Suprapubic skin (tissue), 4 donors: ENCODE measurements around the gene ZNF146. TPM values are rescaled to one million over a fixed set of nuclear protein-coding genes. Genes with fewer than 3 reads are reported as not detected.
A peak's percentile ranks its signal among the peaks of the same experiment; 100 is the strongest.
"Not testable (repeated sequence)": the region's sequence is repeated elsewhere in the genome, so short reads cannot be mapped to it uniquely, and the experiment has no call there.

Experiments used
- DNase-seq, 2 donors: peaks; one replicate each; pipeline ENCODE4 v3.0.0-alpha.2; 2019; ENCODE audit warnings: low spot score in 2 of 2
- H3K27ac ChIP-seq: fragments of 200-600 bp; sonication (generic); one replicate; pipeline ENCODE4 v1.5.1; 2019
- H3K27me3 ChIP-seq: fragments of 200-600 bp; sonication (generic); one replicate; pipeline ENCODE4 v1.5.1; 2019
- H3K36me3 ChIP-seq: fragments of 200-600 bp; sonication (generic); one replicate; pipeline ENCODE4 v1.5.1; 2019
- H3K4me1 ChIP-seq: fragments of 200-600 bp; sonication (generic); one replicate; pipeline ENCODE4 v1.5.1; 2019
- H3K4me3 ChIP-seq: fragments of 200-600 bp; sonication (generic); one replicate; pipeline ENCODE4 v1.5.1; 2019; ENCODE audit warnings: mild to moderate bottlenecking
- H3K9me3 ChIP-seq: fragments of 200-600 bp; sonication (generic); one replicate; pipeline ENCODE4 v1.5.1; 2019
- EP300 ChIP-seq: sonication (generic); formaldehyde crosslinking; IDR thresholded peaks from one replicate; pipeline ENCODE4 v1.6.1; 2017; ENCODE audit warnings: antibody characterized with exemption
- POLR2A ChIP-seq, 2 donors: fragments of 450-650 bp; IDR thresholded peaks; one replicate each; pipeline ENCODE4 v1.6.1; 2017; ENCODE audit warnings: antibody characterized with exemption in 2 of 2, mild to moderate bottlenecking in 2 of 2, moderate library complexity in 2 of 2
- POLR2AphosphoS5 ChIP-seq, 3 donors: sonication (generic); formaldehyde crosslinking; IDR thresholded peaks; one replicate each; pipeline ENCODE4 v1.6.1; 2017; ENCODE audit warnings: antibody characterized with exemption in 3 of 3
- WGBS: methylation state at CpG from one replicate; pipeline ENCODE4 v1.1.5; 2018; 5-methylcytosine and 5-hydroxymethylcytosine counted together
- total RNA-seq, 4 donors: library from RNA; depleted of rRNA; stranded (reverse); fragments of >200 nt; gene quantifications; one replicate each; pipeline ENCODE4 v1.1.0, GENCODE V29; 2016
- TF ChIP-seq, protein P1 (sequence below), 2 donors: fragments of 200-600 bp in 1 of 2; fragments of 450-650 bp in 1 of 2; sonication (generic) in 1 of 2; IDR thresholded peaks; one replicate each; pipeline ENCODE4 v1.5.1; 2016 to 2019; ENCODE audit warnings: antibody characterized with exemption in 2 of 2, mild to moderate bottlenecking in 1 of 2, moderate library complexity in 1 of 2

ZNF146 gene
- 10 to 100 TPM; 60.2 to 70.4 (median 64.3) TPM for total RNA-seq

DNA sequence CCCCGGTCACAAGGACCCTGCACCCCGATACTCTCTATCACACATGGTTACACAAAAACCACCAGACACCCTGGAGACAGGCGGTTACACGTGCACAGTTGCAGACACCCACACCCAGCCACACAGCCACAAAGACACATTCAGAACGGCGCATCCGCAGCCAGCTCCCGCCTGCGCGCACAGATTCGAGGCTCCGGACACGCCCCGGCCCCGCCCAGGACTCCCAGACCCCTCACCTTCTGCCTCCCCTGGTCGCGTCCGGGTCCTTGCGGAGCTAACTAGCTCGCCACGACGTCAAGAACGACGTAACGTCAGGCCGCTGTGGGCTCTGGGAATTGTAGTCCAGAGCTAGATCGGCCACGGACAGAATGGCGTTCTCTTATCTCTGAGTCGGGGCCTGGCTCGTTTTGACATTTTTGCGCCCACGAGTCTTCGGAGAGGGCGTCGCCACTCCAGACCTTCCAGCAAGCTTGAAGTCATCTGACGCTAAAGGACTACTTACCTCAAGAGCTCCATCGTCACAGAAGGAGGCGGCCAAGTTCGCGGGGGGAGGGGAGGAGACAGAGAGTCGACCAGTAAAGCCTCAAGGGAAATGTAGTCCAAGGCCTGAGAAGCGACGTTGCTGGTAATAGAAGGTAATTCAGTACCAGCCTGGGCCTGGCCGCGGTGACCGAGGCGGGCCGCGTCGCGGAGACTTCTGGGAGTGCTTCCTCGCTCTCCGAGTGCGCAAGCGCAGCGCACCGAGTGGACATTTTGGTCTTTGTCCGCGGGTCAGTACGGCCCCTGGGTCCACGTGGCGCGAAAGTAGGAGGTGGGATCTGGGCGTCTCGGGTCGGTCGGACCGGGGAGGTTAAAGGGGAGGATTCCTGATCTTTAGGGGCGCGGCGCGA is at the start of gene ZNF146, which contains the start of gene ZNF565:
Gene ZNF146 (plus strand): TSS at position 721 of the 890 bp plus-strand sequence. CDS start 21,335 bp downstream, outside the sequence.
Gene ZNF565 (minus strand): TSS at position 280 of the 890 bp plus-strand sequence. CDS start 12,680 bp downstream, outside the sequence.
- no peaks in the 10 kb centered on the region for H3K27me3 ChIP-seq
- peak within 1 kb of the TSS; percentile 75 for H3K4me3 ChIP-seq
- peak; percentile 97 to 98 for DNase-seq
- H3K9me3 ChIP-seq = no peaks in the 10 kb centered on the region
- H3K36me3 ChIP-seq = peaks cover 3% of the 10 kb centered on the region
- peak within 1 kb of the TSS; percentile 92 for H3K27ac ChIP-seq
- H3K4me1 ChIP-seq = peaks cover 24% of the 10 kb centered on the region
- WGBS = 0% methylated on average over 29 of the region's 73 CpGs
- TF ChIP-seq POLR2A (IDR thresholded peaks at IDR 0.05) = peak in 1 of 2 donors; percentile 83
- TF ChIP-seq, protein P1, sequence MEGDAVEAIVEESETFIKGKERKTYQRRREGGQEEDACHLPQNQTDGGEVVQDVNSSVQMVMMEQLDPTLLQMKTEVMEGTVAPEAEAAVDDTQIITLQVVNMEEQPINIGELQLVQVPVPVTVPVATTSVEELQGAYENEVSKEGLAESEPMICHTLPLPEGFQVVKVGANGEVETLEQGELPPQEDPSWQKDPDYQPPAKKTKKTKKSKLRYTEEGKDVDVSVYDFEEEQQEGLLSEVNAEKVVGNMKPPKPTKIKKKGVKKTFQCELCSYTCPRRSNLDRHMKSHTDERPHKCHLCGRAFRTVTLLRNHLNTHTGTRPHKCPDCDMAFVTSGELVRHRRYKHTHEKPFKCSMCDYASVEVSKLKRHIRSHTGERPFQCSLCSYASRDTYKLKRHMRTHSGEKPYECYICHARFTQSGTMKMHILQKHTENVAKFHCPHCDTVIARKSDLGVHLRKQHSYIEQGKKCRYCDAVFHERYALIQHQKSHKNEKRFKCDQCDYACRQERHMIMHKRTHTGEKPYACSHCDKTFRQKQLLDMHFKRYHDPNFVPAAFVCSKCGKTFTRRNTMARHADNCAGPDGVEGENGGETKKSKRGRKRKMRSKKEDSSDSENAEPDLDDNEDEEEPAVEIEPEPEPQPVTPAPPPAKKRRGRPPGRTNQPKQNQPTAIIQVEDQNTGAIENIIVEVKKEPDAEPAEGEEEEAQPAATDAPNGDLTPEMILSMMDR (IDR thresholded peaks at IDR 0.05) = no peak
- peak; percentile 63 to 80 (median 70) for TF ChIP-seq POLR2AphosphoS5 (IDR thresholded peaks at IDR 0.05)

DNA sequence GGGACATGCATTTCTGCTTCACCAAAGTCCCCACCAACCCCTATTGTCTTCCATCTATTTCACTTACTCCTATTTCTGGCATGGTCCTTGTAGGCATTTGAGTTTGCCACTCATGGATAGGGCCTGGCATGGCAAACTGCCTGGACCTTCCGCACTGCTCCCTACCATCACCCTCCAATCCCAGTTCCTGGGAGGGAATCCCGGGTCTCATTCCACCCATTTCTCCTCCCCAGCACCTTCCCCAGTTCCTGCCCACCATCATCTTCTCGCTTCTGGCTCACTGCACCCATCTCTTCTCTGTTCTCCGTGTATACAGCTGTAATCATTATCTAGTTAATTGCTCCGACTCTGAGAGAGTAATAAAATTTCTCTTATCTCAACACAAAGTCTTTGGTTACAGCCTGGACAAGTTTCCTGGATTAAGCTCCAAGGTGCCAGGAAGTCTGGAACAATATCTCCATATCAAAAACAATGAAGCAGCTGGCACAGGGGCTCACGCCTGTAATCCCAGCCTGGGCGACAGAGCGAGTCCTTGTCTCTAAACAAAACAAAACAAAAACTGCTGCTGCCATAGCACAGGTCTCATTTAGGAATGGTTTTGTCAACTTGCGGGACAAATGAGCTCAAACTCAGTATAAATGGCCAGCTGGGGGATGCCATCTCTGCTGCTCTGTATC is 45.7 kb upstream of the ZNF146 start:
- no peaks in the 10 kb centered on the region for H3K9me3 ChIP-seq
- no peak overlapping the region for H3K27ac ChIP-seq
- no peak for DNase-seq
- WGBS = 49% methylated on average over 9 of the region's 9 CpGs
- H3K36me3 ChIP-seq = no peaks in the 10 kb centered on the region
- peaks cover 9% of the 10 kb centered on the region for H3K4me1 ChIP-seq
- no peak overlapping the region for H3K4me3 ChIP-seq
- H3K27me3 ChIP-seq = no peaks in the 10 kb centered on the region
- no peak for TF ChIP-seq POLR2A (IDR thresholded peaks at IDR 0.05)
- TF ChIP-seq EP300 = no peak
- no peak for TF ChIP-seq POLR2AphosphoS5 (IDR thresholded peaks at IDR 0.05)
- TF ChIP-seq, protein P1 (IDR thresholded peaks at IDR 0.05) = no peak

DNA sequence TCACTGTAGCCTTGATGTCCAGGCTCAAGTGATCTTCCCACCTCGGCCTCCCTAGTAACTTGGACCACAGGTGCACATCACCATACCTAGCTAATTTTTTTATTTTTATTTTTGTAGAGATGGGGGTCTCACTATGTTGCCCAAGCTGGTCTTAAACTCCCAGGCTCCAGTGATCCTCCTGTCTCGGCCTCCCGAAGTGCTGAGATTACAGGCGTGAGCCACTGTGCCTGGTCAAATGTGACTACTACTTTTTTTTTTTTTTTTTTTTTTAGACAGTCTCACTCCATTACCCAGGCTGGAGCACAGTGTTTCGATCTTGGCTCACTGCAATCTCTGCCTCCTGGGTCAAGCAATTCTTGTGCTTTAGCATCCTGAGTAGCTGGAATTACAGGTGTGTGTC is 42.1 kb upstream of the ZNF146 start:
- no peak overlapping the region for H3K4me3 ChIP-seq

DNA sequence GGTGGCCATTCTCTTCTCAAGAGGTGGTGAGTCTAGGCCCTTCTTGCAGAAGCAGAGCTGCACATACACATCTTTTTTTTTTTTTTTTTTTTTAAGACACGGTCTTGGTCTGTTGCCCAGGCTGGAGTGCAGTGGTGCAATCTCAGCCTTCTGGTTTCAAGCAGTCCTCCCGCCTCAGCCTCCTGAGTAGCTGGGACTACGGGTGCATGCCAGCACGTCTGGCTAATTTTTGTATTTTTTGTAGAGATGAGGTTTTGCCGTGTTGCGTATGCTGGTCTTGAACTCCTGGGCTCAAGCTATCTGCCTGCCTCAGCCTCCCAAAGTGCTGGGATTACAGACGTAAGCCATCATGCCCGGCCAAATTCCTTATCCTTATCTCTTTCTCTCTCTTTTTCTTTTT is 41.1 kb upstream of the ZNF146 start:
- not testable (repeated sequence) for DNase-seq, H3K36me3 ChIP-seq, H3K27me3 ChIP-seq, H3K27ac ChIP-seq, H3K4me1 ChIP-seq, H3K9me3 ChIP-seq, H3K4me3 ChIP-seq
- 86% methylated on average over 8 of the region's 8 CpGs for WGBS

More for the DNA sequence above, 42.1 kb upstream of the ZNF146 start:
- H3K36me3 ChIP-seq = no peaks in the 10 kb centered on the region
- H3K27me3 ChIP-seq = no peaks in the 10 kb centered on the region
- 92% methylated on average over 5 of the region's 5 CpGs for WGBS
- DNase-seq = no peak
- no peaks in the 10 kb centered on the region for H3K9me3 ChIP-seq
- no peak overlapping the region for H3K27ac ChIP-seq
- TF ChIP-seq POLR2AphosphoS5 (IDR thresholded peaks at IDR 0.05) (no peak), POLR2A (IDR thresholded peaks at IDR 0.05) (no peak), EP300 (no peak)
- TF ChIP-seq, protein P1 (IDR thresholded peaks at IDR 0.05) = no peak
- H3K4me1 ChIP-seq = peaks cover 9% of the 10 kb centered on the region

DNA sequence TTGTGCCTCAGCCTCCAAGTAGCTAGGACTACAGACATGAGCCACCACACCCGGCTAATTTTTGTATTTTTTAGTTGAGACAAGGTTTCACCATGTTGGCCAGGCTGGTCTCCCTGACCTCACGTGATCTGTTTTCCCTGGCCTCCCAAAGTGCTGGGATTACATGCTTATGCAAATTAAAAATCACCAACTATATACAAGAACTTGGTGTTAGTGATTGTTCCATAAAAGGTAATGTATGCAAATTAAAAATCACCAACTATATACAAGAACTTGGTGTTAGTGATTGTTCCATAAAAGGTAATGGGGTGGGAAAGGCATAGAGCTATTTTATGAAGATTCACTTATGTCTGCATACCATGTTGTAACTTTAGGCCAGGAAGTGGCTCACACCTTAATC is 35.8 kb upstream of the ZNF146 start:
- not testable (repeated sequence) for H3K27ac ChIP-seq
- peaks cover 12% of the 10 kb centered on the region for H3K36me3 ChIP-seq
- 64% methylated on average over 2 of the region's 2 CpGs for WGBS

DNA sequence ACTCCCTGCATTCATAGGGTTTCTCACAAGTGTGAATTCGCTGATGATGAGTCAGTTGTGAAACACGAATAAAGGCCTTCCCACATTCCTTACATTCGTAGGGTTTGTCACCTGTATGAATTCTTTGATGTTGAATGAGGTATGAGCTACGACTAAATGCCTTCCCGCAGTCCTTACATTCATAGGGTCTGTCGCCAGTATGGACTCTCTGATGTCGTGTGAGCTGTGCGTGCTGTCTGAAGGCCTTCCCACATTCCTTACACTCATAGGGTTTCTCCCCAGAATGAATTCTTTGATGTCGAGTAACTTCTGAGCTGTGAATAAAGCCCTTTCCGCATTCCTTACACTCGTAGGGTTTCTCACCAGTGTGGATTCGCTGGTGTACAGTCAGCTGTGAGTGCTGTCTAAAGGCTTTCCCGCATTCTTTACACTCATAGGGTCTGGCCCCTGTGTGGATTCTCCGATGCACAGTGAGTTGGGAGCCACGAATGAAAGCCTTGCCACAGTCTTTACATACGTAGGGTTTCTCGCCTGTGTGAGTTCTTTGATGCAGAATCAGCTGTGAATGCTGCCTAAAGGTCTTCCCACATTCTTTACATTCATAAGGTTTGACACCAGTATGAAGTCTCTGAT is 32.2 kb upstream of the ZNF146 start:
- Histone ChIP-seq H3K4me3 (no peak overlapping the region), H3K27me3 (no peaks in the 10 kb centered on the region), H3K4me1 (no peaks in the 10 kb centered on the region), H3K36me3 (peaks cover 12% of the 10 kb centered on the region), H3K9me3 (no peaks in the 10 kb centered on the region), H3K27ac (no peak overlapping the region)
- TF ChIP-seq, protein P1 (IDR thresholded peaks at IDR 0.05) = no peak
- TF ChIP-seq EP300 (no peak), POLR2A (IDR thresholded peaks at IDR 0.05) (no peak), POLR2AphosphoS5 (IDR thresholded peaks at IDR 0.05) (no peak)
- no peak for DNase-seq
- WGBS = 81% methylated on average over 17 of the region's 17 CpGs

More for the DNA sequence above, 35.8 kb upstream of the ZNF146 start:
- H3K27me3 ChIP-seq, H3K4me1 ChIP-seq, H3K9me3 ChIP-seq, H3K4me3 ChIP-seq, DNase-seq: not testable (repeated sequence)
